GM10266 (cell line): ENCODE data around the gene MEF2A.
"Not testable (repeated sequence)": the region's sequence is repeated elsewhere in the genome, so short reads cannot be mapped to it uniquely, and the experiment has no call there.

Source experiments
- DNase-seq: peaks from one replicate; pipeline ENCODE4 v3.0.0; 2012; ENCODE audit errors: extremely low spot score
- CTCF ChIP-seq: IDR thresholded peaks from 2 replicates; pipeline ENCODE4 v1.5.1; 2012; ENCODE audit warnings: mild to moderate bottlenecking, low read depth; ENCODE audit not compliant: control insufficient read depth, insufficient read depth; ENCODE audit errors: missing control alignments

MEF2A gene

GRCh38 chr15:99729327-99729726 lies 163.5 kb downstream of the MEF2A start:
- no peak for DNase-seq

DNA sequence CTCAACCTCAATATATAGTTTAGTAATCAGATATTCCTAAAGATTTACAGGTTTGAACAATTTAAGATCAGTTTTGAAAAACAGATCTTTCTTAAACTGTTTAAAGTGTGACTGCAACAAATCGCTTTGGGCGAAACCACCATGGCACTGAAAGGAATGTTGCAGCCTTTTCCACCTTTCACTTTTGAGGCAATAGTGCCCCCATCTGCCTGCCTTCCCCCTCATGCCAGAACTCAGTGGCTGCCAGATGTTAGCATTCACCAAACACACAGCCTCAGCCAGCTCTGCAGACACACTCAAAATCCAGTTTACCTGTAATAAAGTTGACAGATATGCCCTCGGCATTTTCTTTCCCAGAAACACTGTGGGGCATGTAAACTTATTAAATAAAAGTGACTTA lies 164.1 kb downstream of the MEF2A start:
- TF ChIP-seq CTCF: peak; percentile 66
- DNase-seq: no peak

More at GRCh38 chr15:99729327-99729726, 163.5 kb downstream of the MEF2A start:
- TF ChIP-seq CTCF: no peak

- no peak for DNase-seq
- no peak for TF ChIP-seq CTCF
Observed at GRCh38 chr15:99731336-99732123, 165.7 kb downstream of the MEF2A start.

- no peak for DNase-seq
Observed at GRCh38 chr15:99732124-99732750, 166.5 kb downstream of the MEF2A start.

DNA sequence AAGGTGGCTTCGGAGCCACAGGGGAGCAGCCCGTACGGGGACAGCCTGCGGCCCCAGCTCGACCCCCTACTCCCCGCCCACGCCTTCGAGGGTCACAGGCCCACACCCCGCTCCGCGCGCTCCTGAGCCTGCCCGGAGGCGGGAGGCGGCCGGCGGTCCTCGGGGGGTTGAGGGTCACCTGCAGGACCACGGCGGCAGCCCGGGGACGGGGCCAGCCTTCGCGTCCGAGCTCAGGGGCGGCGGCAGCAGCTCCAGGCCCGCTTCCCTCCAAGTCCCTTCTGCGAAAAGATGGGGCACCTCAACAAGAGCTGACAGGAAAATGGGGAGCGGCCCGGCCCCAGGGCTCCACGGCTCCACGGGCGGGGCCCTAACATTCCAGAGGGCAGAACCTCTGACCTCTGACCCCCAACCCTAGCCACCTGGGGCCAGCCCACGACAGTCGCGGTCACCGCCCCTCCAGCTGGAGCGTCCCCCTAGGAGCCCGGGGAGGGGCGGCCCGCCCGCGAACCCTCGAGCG lies 167.0 kb downstream of the MEF2A start:
- no peak for TF ChIP-seq CTCF
- DNase-seq: peak; percentile 42

More at GRCh38 chr15:99732124-99732750, 166.5 kb downstream of the MEF2A start:
- no peak for TF ChIP-seq CTCF

GRCh38 chr15:99733268-99734039 lies 167.7 kb downstream of the MEF2A start, which contains the start of gene LYSMD4:
TSS of gene LYSMD4 (minus strand) at chr15:99733437. CDS start at chr15:99731999, 1,438 bp downstream.
- no peak for TF ChIP-seq CTCF
- DNase-seq: peak; percentile 99

DNA sequence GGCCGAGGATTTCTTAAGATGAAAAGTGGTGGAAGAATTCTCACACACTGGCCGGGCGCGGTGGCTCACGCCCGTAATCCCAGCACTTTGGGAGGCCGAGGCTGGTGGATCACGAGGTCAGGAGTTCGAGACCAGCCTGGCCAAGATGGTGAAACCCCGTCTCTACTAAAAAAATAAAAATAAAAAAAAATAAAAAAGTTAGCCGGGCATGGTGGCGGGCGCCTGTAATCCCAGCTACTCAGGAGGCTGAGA lies 168.2 kb downstream of the MEF2A start:
- DNase-seq: not testable (repeated sequence)
